Stimulated activated naive CD8-positive, alpha-beta T cell treated with anti-CD3 and anti-CD28 coated beads, Interleukin-15, Interleukin-2, amounts not matched to agents 100 ng/mL and 50 ng/mL, for 24 hours (primary cell): ENCODE measurements around the gene SNAP25.

Experiments
- H3K27ac Mint-ChIP-seq: one replicate; pipeline ENCODE4 v1.8.0; 2021; ENCODE audit warnings: mild to moderate bottlenecking, mixed read lengths
- H3K27me3 Mint-ChIP-seq: one replicate; pipeline ENCODE4 v1.8.0; 2021; ENCODE audit warnings: mixed read lengths
- H3K36me3 Mint-ChIP-seq: one replicate; pipeline ENCODE4 v1.8.0; 2021; ENCODE audit warnings: low read depth, mixed read lengths
- H3K4me1 Mint-ChIP-seq: one replicate; pipeline ENCODE4 v1.8.0; 2021; ENCODE audit warnings: low read depth, mixed read lengths
- H3K4me3 Mint-ChIP-seq: one replicate; pipeline ENCODE4 v1.8.0; 2021; ENCODE audit warnings: mild to moderate bottlenecking, mixed read lengths
- H3K9me3 Mint-ChIP-seq: one replicate; pipeline ENCODE4 v1.8.0; 2021; ENCODE audit warnings: mixed read lengths

Gene SNAP25

DNA sequence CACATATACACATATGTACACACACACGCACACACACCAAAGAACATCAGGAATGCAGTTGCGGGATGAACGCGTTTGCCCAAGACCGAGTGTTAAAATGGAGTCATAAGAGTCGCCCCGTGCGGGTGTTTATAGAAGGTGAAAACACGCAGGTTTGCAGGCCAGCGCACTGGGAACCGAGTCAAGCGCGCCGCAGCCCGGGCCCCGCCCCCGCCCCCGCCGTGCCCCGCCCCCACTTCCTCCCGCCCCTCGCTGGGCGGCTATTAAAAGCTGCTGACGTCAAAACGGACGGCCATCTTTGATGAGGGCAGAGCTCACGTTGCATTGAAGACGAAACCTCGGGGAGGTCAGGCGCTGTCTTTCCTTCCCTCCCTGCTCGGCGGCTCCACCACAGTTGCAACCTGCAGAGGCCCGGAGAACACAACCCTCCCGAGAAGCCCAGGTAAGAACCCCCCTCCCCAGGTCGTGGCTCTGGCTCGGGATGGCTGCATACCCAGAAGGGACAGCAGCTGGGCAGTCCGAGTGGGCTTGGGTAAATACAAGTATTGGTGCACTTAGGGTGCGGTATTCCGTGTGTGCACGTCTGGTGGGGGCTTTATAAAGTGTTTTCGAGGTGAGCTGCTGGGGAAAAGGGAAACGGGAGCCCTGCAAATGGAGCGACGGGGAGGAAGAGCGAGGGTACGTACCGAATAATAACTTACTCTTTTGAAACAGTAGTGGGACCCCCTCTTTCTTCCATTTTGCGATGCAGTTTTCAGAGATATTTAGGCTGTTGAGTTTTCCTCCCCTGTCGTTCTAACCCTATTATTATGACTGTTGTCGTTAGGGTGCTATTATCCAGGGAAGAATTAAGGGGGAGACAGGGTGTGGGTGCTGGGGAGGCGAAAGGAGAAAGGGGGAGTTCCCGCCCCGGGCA lies at the start of gene SNAP25:
Gene SNAP25 (plus strand): TSS at position 295 of the 916 bp plus-strand sequence. CDS start 56,662 bp downstream, outside the sequence.
- Mint-ChIP-seq H3K4me1 (peaks cover 22% of the 10 kb centered on the region), H3K36me3 (peaks cover 4% of the 10 kb centered on the region), H3K4me3 (peak within 1 kb of the TSS; percentile 57), H3K9me3 (peaks cover 14% of the 10 kb centered on the region), H3K27me3 (peaks cover 59% of the 10 kb centered on the region), H3K27ac (peak within 1 kb of the TSS; percentile 65)

- Mint-ChIP-seq H3K36me3 (no peaks in the 10 kb centered on the region), H3K27me3 (peaks cover 48% of the 10 kb centered on the region), H3K27ac (no peak overlapping the region)
These were observed 48.9 kb upstream of the SNAP25 start for GRCh38 chr20:10169752-10170151.

DNA sequence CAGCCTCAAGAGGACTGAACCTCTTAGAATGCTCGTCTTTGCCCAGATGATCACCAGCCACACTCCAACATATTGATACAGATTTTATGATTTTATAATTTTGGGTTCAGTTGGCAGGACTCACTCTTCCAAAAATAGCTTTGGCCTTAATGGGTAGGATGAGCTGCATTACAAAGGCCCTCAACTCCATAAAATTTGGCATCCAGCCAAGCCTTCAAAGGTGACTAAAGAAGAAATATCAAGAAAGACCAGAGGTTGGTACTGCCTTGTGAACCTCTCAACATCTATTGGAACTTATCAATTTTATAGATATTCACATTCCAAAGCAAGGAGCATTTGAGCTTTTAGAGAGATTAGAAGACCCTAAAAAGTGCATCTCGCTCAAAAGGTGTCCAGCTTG lies 48.4 kb upstream of the SNAP25 start:
- Mint-ChIP-seq H3K36me3 (no peaks in the 10 kb centered on the region), H3K27me3 (peaks cover 49% of the 10 kb centered on the region), H3K27ac (no peak overlapping the region), H3K9me3 (peaks cover 19% of the 10 kb centered on the region), H3K4me1 (peaks cover 10% of the 10 kb centered on the region), H3K4me3 (no peak overlapping the region)

More at GRCh38 chr20:10169752-10170151, 48.9 kb upstream of the SNAP25 start:
- Mint-ChIP-seq H3K4me1 (peaks cover 10% of the 10 kb centered on the region), H3K4me3 (no peak overlapping the region), H3K9me3 (peaks cover 19% of the 10 kb centered on the region)

GRCh38 chr20:10171864-10172751 lies 46.5 kb upstream of the SNAP25 start:
- Mint-ChIP-seq H3K27me3 (peaks cover 60% of the 10 kb centered on the region), H3K4me1 (peaks cover 10% of the 10 kb centered on the region), H3K9me3 (peaks cover 14% of the 10 kb centered on the region), H3K27ac (no peak overlapping the region), H3K36me3 (no peaks in the 10 kb centered on the region), H3K4me3 (peak overlapping the region; percentile 55)

GRCh38 chr20:10172998-10173655 lies 45.5 kb upstream of the SNAP25 start:
- Mint-ChIP-seq H3K36me3 (no peaks in the 10 kb centered on the region), H3K4me3 (no peak overlapping the region), H3K27me3 (peaks cover 56% of the 10 kb centered on the region), H3K9me3 (peaks cover 8% of the 10 kb centered on the region), H3K27ac (no peak overlapping the region), H3K4me1 (peaks cover 10% of the 10 kb centered on the region)

GRCh38 chr20:10174400-10174799 lies 44.2 kb upstream of the SNAP25 start:
- H3K4me1 Mint-ChIP-seq, result peaks cover 10% of the 10 kb centered on the region
- no peaks in the 10 kb centered on the region for H3K36me3 Mint-ChIP-seq
- no peak overlapping the region for H3K4me3 Mint-ChIP-seq
- no peaks in the 10 kb centered on the region for H3K9me3 Mint-ChIP-seq
- no peak overlapping the region for H3K27ac Mint-ChIP-seq
- peaks cover 56% of the 10 kb centered on the region for H3K27me3 Mint-ChIP-seq

- H3K36me3 Mint-ChIP-seq, result no peaks in the 10 kb centered on the region
- no peaks in the 10 kb centered on the region for H3K9me3 Mint-ChIP-seq
- H3K4me3 Mint-ChIP-seq, result no peak overlapping the region
- peaks cover 6% of the 10 kb centered on the region for H3K4me1 Mint-ChIP-seq
- H3K27ac Mint-ChIP-seq, result no peak overlapping the region
- H3K27me3 Mint-ChIP-seq, result peaks cover 41% of the 10 kb centered on the region
These were observed 41.3 kb upstream of the SNAP25 start for GRCh38 chr20:10177326-10177725.

DNA sequence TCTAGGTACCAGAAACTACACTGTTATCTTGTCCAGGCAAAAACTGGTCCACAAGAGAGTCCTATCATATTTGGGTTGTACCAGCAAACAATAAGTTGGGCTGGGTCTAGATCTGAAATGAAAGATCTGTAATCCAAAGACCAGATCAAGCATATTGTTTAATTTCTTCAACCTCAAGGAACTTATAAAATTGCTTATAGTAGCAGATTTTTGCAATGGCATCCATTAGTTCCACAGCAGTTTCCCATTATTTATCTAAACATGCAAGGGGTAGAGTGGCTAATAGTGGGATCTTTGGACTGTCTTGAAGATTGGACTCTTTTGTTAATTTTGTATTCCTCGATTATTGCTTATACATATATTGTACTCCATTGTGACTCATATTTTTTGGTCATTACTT lies 40.5 kb upstream of the SNAP25 start:
- peaks cover 35% of the 10 kb centered on the region for H3K27me3 Mint-ChIP-seq
- no peaks in the 10 kb centered on the region for H3K36me3 Mint-ChIP-seq

DNA sequence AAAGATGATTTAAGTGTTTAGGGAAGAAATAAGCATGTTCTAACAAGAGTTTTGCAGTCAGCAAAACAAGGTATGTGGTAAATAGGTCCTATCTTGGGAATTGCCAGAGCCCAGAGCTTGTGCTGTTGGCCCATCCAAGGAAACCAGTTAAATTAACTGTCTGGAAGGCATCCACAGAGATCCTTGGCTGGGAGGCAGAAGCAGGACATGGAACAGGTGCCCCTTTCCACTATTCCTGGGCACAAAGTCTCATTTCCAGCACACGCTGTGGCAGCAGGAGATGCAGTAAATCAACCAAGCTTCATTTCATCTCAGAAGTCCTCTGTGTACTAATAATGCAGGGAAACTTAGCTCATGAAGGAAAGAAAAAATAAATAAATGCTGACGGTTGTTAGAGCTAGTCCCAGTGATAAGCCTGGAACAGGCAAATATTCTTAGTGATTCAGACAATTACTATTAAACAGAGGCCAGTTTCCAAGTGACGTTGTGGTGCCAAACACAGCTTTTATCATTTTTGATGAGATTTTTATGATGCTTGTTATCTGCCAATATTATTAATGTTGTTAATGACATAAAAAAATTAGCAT lies 39.8 kb upstream of the SNAP25 start:
- no peaks in the 10 kb centered on the region for H3K4me1 Mint-ChIP-seq
- no peaks in the 10 kb centered on the region for H3K36me3 Mint-ChIP-seq
- peaks cover 32% of the 10 kb centered on the region for H3K27me3 Mint-ChIP-seq
- H3K27ac Mint-ChIP-seq, result no peak overlapping the region
- H3K4me3 Mint-ChIP-seq, result no peak overlapping the region
- H3K9me3 Mint-ChIP-seq, result no peaks in the 10 kb centered on the region

More for the DNA sequence above, 40.5 kb upstream of the SNAP25 start:
- H3K27ac Mint-ChIP-seq, result no peak overlapping the region
- no peaks in the 10 kb centered on the region for H3K4me1 Mint-ChIP-seq
- no peaks in the 10 kb centered on the region for H3K9me3 Mint-ChIP-seq
- no peak overlapping the region for H3K4me3 Mint-ChIP-seq

DNA sequence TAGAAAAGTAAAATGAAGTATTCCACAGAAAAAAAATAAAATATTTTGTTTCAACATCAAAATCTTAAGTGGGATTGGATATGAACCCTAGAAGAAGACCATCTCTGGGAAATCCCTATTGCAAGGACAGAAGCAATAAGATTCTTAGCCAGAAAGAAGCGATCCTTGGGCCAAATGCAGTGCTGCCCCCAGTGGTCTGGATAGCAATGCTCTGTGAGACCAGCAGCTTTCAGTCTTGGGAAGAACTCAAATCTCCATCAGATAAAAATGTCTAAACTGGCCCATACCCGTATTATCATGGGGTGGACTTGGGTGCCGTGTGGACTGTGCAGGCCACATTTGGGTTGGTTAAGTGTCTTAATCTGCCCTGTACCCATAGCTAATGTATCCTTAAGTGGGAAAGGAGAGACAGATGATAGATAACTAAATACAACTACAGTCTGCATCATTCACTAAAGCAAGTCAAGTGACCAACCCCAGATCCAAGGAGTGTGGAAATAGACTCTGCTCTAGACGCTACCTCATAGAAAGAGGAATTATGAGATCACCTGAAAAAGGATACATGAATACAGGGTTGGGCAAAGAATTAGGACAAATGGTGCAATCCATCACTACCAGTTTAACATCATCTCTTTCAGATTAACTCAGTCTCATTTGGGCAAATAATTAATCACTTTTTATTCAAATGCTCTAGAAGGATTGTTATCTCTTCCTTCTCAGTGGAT lies 38.9 kb upstream of the SNAP25 start:
- H3K36me3 Mint-ChIP-seq, result no peaks in the 10 kb centered on the region
- peaks cover 23% of the 10 kb centered on the region for H3K27me3 Mint-ChIP-seq
- no peak overlapping the region for H3K4me3 Mint-ChIP-seq
- no peaks in the 10 kb centered on the region for H3K9me3 Mint-ChIP-seq
- no peak overlapping the region for H3K27ac Mint-ChIP-seq
- no peaks in the 10 kb centered on the region for H3K4me1 Mint-ChIP-seq

DNA sequence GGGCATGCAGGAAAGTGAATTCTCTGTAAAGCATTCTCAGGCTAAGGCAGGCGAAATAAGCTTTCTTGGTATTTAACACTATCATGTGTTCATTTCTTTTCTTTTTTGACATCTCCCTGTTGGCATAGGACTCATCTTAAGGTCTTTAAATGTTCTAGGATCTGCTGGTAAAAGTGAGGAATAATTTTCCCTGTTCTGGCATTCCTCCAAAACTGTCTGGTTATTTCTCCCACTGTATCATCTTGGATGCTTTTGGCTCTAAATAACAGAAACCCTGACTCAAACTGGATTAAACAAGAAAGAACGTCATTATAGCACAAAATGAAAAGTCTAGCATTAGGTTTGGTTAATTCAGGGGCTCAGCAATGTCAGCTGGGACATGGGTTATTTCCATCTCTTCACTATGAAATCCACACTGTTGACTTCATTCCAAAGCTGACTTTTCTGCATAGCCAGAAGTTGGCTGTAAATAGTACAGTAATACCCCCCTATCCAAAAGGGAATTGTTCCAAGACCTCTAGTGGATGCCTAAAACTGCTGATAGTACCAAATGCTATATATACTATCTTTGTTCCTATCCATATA lies 37.9 kb upstream of the SNAP25 start:
- H3K9me3 Mint-ChIP-seq, result peaks cover 8% of the 10 kb centered on the region
- no peak overlapping the region for H3K27ac Mint-ChIP-seq
- H3K4me3 Mint-ChIP-seq, result no peak overlapping the region
- no peaks in the 10 kb centered on the region for H3K36me3 Mint-ChIP-seq
- peaks cover 20% of the 10 kb centered on the region for H3K27me3 Mint-ChIP-seq
- H3K4me1 Mint-ChIP-seq, result no peaks in the 10 kb centered on the region

- H3K4me3 Mint-ChIP-seq, result no peak overlapping the region
- no peaks in the 10 kb centered on the region for H3K36me3 Mint-ChIP-seq
- no peak overlapping the region for H3K27ac Mint-ChIP-seq
- H3K27me3 Mint-ChIP-seq, result peaks cover 2% of the 10 kb centered on the region
- H3K4me1 Mint-ChIP-seq, result no peaks in the 10 kb centered on the region
- peaks cover 14% of the 10 kb centered on the region for H3K9me3 Mint-ChIP-seq
These were observed 32.7 kb upstream of the SNAP25 start for GRCh38 chr20:10185741-10186558.

DNA sequence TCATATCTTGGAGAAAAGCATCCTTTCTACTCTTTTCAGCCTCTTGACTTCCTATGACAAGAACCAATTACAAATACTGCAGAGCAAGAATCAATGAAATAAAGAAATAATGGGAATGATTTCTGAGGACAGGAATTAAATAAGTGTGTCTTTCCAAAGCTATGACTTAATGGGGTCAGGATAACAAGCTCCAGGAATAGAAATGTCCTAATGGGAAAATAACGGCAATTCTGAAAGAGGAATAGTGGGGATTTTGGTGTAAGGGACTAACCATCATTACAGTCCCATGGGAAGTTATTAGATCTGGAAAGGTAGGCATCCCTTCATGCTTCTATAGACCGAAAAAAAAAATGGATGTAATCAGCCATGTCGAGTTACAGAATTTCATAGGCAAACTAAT lies 28.2 kb upstream of the SNAP25 start:
- H3K4me1 Mint-ChIP-seq, result no peaks in the 10 kb centered on the region
- no peaks in the 10 kb centered on the region for H3K36me3 Mint-ChIP-seq
- H3K4me3 Mint-ChIP-seq, result no peak overlapping the region
- peaks cover 7% of the 10 kb centered on the region for H3K27me3 Mint-ChIP-seq
- no peak overlapping the region for H3K27ac Mint-ChIP-seq
- peaks cover 12% of the 10 kb centered on the region for H3K9me3 Mint-ChIP-seq
